COR-L47 (cell line): ENCODE measurements around the gene LDLRAP1.

Experiments used
- DNase-seq: peaks from one replicate; lab custom pipeline; 2025; lab: John Stamatoyannopoulos, UW

The LDLRAP1 gene

GRCh38 chr1:25609921-25610320 is 66.5 kb downstream of the LDLRAP1 start:
- DNase-seq: no peak

- DNase-seq: peak; percentile 18
Observed at GRCh38 chr1:25610822-25611630, 67.6 kb downstream of the LDLRAP1 start.

GRCh38 chr1:25611843-25612242 is 68.4 kb downstream of the LDLRAP1 start:
- DNase-seq: no peak

GRCh38 chr1:25612421-25612820 is 69.0 kb downstream of the LDLRAP1 start:
- DNase-seq: no peak

- DNase-seq: no peak
Observed at GRCh38 chr1:25613091-25613490, 69.7 kb downstream of the LDLRAP1 start.

- DNase-seq: no peak
Observed at GRCh38 chr1:25614501-25615171, 71.2 kb downstream of the LDLRAP1 start.

DNA sequence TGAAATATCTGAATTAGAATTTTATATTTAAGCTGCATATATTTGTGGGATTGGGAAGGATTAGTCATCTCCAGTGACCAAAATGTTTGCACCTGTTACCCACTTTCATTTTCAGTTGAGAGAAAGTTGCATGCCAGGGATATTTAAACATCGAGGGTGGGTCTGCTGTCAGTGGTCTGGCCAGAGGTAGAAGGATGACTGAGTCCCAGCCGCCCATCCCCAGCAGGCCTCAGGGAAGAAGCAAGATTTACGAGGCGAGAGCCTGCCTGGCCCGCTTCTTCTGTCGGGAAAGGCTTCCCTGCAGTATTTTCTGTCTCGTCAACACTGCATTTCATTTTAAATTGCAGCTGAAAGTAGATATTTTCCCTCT is 71.8 kb downstream of the LDLRAP1 start:
- DNase-seq: no peak

GRCh38 chr1:25615563-25616094 is 72.2 kb downstream of the LDLRAP1 start:
- no peak for DNase-seq

DNA sequence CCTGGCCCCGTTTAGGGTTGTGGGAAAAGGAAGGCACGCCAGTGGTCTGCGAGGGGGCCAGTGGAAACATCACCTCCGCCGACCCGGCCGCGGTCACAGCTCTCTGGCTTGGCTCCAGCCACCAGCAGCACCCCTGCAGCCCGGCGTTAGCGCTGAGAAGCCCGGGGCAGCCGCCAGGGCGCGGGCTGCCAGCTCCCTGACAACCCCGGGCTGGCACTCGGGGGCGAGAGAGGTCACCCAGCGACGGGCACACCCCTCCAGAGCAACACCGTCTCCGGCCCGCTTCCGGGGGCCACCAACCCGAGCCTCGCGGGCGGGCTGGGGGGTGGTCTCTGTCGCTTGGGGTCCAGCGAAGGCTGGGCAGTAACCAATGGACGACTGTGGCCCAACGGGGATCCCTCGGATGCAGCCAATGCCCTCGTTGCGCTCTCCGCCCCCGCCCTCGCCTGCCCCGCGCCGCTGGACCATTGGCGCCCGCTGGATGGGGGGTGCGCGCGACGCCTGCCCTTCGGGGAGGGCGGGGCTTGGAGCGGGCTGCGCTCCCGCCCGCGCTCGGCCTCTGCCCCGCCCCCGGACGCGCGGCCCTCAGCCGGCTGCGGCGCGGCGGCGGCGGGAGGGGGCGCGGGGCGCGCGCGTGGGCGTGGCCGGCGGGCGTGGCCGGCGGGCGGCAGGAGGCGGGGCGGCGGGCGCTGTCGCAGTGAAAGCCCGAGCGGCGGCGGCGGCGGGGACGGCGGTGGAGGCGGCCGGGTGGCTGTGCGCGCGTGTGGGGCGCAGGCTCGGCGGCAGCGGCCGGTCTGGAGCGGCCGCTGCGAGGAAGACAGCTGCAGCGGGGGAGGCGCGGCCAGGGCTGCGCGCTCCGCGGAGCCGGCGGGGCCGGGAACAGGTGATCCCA is 72.9 kb downstream of the LDLRAP1 start, which contains the start of gene MAN1C1:
Gene MAN1C1, plus strand, starts transcription at position 697 of the 892 bp plus-strand sequence. CDS start 1,007 bp downstream, outside the sequence.
- DNase-seq: peak; percentile 95

GRCh38 chr1:25616987-25617624 is 73.7 kb downstream of the LDLRAP1 start:
- no peak for DNase-seq

- DNase-seq: no peak
Observed at GRCh38 chr1:25617625-25618432, 74.4 kb downstream of the LDLRAP1 start.

- DNase-seq: no peak
Observed at GRCh38 chr1:25618433-25618808, 75.0 kb downstream of the LDLRAP1 start.
